GM19455 (cell line): Measurements from ENCODE around the gene SLC23A2.
"Not testable (repeated sequence)": the region's sequence is repeated elsewhere in the genome, so short reads cannot be mapped to it uniquely, and the experiment has no call there.

Experiments
- ATAC-seq: cut with Tn5 transposase; IDR thresholded peaks from one replicate; pipeline ENCODE4 v1.9.1; 2021; ENCODE audit not compliant: unreplicated experiment

SLC23A2 gene

GRCh38 chr20:4937407-4938319 is 63.6 kb downstream of the SLC23A2 start:
- ATAC-seq = no peak

GRCh38 chr20:4936851-4937406 is 64.4 kb downstream of the SLC23A2 start:
- ATAC-seq = no peak

GRCh38 chr20:4936392-4936850 is 64.9 kb downstream of the SLC23A2 start:
- no peak for ATAC-seq

GRCh38 chr20:4932061-4932460 is 69.2 kb downstream of the SLC23A2 start:
- no peak for ATAC-seq

GRCh38 chr20:4929686-4930397 is 71.5 kb downstream of the SLC23A2 start:
- no peak for ATAC-seq

GRCh38 chr20:4926531-4927156 is 74.7 kb downstream of the SLC23A2 start:
- ATAC-seq = no peak

GRCh38 chr20:4925842-4926530 is 75.3 kb downstream of the SLC23A2 start:
- ATAC-seq = no peak

- ATAC-seq = no peak
Measured at GRCh38 chr20:4924446-4924845, 76.9 kb downstream of the SLC23A2 start.

- ATAC-seq = no peak
Measured at GRCh38 chr20:4924032-4924431, 77.3 kb downstream of the SLC23A2 start.

GRCh38 chr20:4922186-4922585 is 79.1 kb downstream of the SLC23A2 start:
- ATAC-seq = no peak

GRCh38 chr20:4921271-4921670 is 80.0 kb downstream of the SLC23A2 start:
- ATAC-seq = not testable (repeated sequence)

GRCh38 chr20:4920655-4921054 is 80.7 kb downstream of the SLC23A2 start:
- no peak for ATAC-seq

- ATAC-seq = no peak
Measured at GRCh38 chr20:4920131-4920530, 81.2 kb downstream of the SLC23A2 start.

- ATAC-seq = no peak
Measured at GRCh38 chr20:4919047-4919704, 82.1 kb downstream of the SLC23A2 start.

- ATAC-seq = no peak
Measured at GRCh38 chr20:4918473-4918872, 82.8 kb downstream of the SLC23A2 start.

GRCh38 chr20:4916971-4917881 is 84.1 kb downstream of the SLC23A2 start:
- no peak for ATAC-seq

GRCh38 chr20:4913147-4913546 is 88.2 kb downstream of the SLC23A2 start:
- ATAC-seq = no peak

- ATAC-seq = no peak
Measured at GRCh38 chr20:4912380-4913142, 88.7 kb downstream of the SLC23A2 start.
